ENCODE data around the gene SRRD. TPM values are rescaled to one million over a fixed set of nuclear protein-coding genes. Genes with fewer than 3 reads are reported as not detected.

SRRD gene
- total and polyA plus RNA-seq, 7 donors: 25.4 to 51.2 (median 36.1) TPM

DNA sequence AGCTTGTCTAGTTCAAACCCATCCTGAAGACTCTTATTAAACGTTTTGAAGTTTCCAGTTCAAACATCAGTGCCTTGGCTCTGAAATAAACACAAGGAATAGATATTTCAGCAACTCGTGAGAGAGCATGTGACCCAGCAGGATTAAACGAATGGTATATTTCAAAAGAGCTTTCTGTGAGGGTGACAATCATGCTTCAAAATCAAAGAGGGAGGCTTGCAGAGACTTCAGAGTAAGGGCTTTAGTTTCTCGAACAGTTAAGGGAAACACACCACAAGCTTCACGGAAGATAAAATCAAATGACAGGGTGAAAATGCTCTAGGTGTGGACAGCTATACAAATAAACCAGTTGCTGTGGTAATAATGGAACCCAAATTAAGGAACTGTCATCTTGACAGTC lies 1.5 kb upstream of the SRRD start:
- ATAC-seq: no peak
- whole genome bisulfite sequencing, 3 donors: 50 to 70% (median 52%) methylated on average over 5 of the region's 5 CpGs
- H3K27ac ChIP-seq: peak overlapping the region; percentile 100
- peaks cover 9 to 58% of the 10 kb centered on the region in 2 donors for H3K36me3 ChIP-seq (ENCODE audit: insufficient read depth in 1 of 2, low read depth in 1 of 2)
- TF ChIP-seq, protein P1, sequence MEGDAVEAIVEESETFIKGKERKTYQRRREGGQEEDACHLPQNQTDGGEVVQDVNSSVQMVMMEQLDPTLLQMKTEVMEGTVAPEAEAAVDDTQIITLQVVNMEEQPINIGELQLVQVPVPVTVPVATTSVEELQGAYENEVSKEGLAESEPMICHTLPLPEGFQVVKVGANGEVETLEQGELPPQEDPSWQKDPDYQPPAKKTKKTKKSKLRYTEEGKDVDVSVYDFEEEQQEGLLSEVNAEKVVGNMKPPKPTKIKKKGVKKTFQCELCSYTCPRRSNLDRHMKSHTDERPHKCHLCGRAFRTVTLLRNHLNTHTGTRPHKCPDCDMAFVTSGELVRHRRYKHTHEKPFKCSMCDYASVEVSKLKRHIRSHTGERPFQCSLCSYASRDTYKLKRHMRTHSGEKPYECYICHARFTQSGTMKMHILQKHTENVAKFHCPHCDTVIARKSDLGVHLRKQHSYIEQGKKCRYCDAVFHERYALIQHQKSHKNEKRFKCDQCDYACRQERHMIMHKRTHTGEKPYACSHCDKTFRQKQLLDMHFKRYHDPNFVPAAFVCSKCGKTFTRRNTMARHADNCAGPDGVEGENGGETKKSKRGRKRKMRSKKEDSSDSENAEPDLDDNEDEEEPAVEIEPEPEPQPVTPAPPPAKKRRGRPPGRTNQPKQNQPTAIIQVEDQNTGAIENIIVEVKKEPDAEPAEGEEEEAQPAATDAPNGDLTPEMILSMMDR (IDR thresholded peaks at IDR 0.05): no peak
- intact Hi-C loops (cut with DNase I): loop anchor here in 1 of 2 donors (5.0 kb wide), 1 partner anchor 105 kb away; no protein-coding TSS in a partner anchor
- peaks cover 60% of the 10 kb centered on the region for H3K4me1 ChIP-seq
- peak overlapping the region; percentile 99 for H3K4me3 ChIP-seq
- H3K9me3 ChIP-seq: no peaks in the 10 kb centered on the region
- no peaks in the 10 kb centered on the region for H3K27me3 ChIP-seq (ENCODE audit: insufficient read depth in 3 of 3, low read length in 2 of 3)
- DNase-seq: no peak

GRCh38 chr22:26483043-26483438 lies 636 bp upstream of the SRRD start:
- TF ChIP-seq, protein P1 (IDR thresholded peaks at IDR 0.05): no peak
- no peaks in the 10 kb centered on the region for H3K27me3 ChIP-seq (ENCODE audit: insufficient read depth in 3 of 3, low read length in 2 of 3)
- intact Hi-C loops (cut with DNase I): loop anchor here in 1 of 2 donors (5.0 kb wide), 1 partner anchor 104 kb away; no protein-coding TSS in a partner anchor
- H3K27ac ChIP-seq: peak overlapping the region; percentile 100
- DNase-seq (no peak), ATAC-seq (peak; percentile 3 to 35 (median 14))
- H3K4me3 ChIP-seq: peak overlapping the region; percentile 99
- 6 to 11% (median 8%) methylated on average over 7 of the region's 7 CpGs for WGBS, 3 donors
- no peaks in the 10 kb centered on the region for H3K9me3 ChIP-seq
- H3K4me1 ChIP-seq: peaks cover 60% of the 10 kb centered on the region
- peaks cover 5 to 58% of the 10 kb centered on the region in 2 donors for H3K36me3 ChIP-seq (ENCODE audit: insufficient read depth in 1 of 2, low read depth in 1 of 2)

- H3K4me3 ChIP-seq: peak overlapping the region; percentile 99
- ATAC-seq: peak in 3 of 4 donors; percentile 1 to 22 (median 4)
- intact Hi-C loops (cut with DNase I): loop anchor here in 1 of 2 donors (5.0 kb wide), 1 partner anchor 103 kb away; no protein-coding TSS in a partner anchor
- TF ChIP-seq, protein P1 (IDR thresholded peaks at IDR 0.05): no peak
- H3K27me3 ChIP-seq (ENCODE audit: insufficient read depth in 3 of 3, low read length in 2 of 3): no peaks in the 10 kb centered on the region
- DNase-seq: no peak
- H3K36me3 ChIP-seq (ENCODE audit: insufficient read depth in 1 of 2, low read depth in 1 of 2): peaks cover 9 to 62% of the 10 kb centered on the region in 2 donors
- H3K4me1 ChIP-seq: peaks cover 55% of the 10 kb centered on the region
- H3K27ac ChIP-seq: peak overlapping the region; percentile 100
- no peaks in the 10 kb centered on the region for H3K9me3 ChIP-seq
- 3 to 6% (median 4%) methylated on average over 6 of the region's 6 CpGs for WGBS, 3 donors
These were observed 656 bp downstream of the SRRD start for GRCh38 chr22:26484360-26484706.

GRCh38 chr22:26485013-26485412 lies 1.3 kb downstream of the SRRD start:
- Histone ChIP-seq H3K27ac (peak overlapping the region; percentile 100), H3K9me3 (no peaks in the 10 kb centered on the region), H3K4me3 (peak overlapping the region; percentile 99), H3K36me3 (ENCODE audit: insufficient read depth in 1 of 2, low read depth in 1 of 2) (peaks cover 11 to 64% of the 10 kb centered on the region in 2 donors), H3K4me1 (peaks cover 48% of the 10 kb centered on the region), H3K27me3 (ENCODE audit: insufficient read depth in 3 of 3, low read length in 2 of 3) (no peaks in the 10 kb centered on the region)
- intact Hi-C loops (cut with DNase I): no loop called here
- ATAC-seq: no peak
- TF ChIP-seq, protein P1 (IDR thresholded peaks at IDR 0.05): no peak
- DNase-seq: no peak
- 32 to 54% (median 33%) methylated on average over 7 of the region's 7 CpGs for WGBS, 3 donors

Data from psoas muscle (tissue), 8 donors.